HepG2 (cell line): ENCODE measurements around the gene ENTPD7. TPM values are rescaled to one million over a fixed set of nuclear protein-coding genes. Genes with fewer than 3 reads are reported as not detected.

ENCODE experiments used
- ATAC-seq: fragments of 200-7000 bp; cut with Tn5 transposase; 3 replicates; pipeline ENCODE4 v1.9.1; 2020; ENCODE audit warnings: mild to moderate bottlenecking, moderate library complexity
- Bru-seq: library from RNA; stranded (reverse); fragments of 400-500 nt; gene quantifications from one replicate; lab custom pipeline; 2021; lab: Mats Ljungman, UMichigan
- BruChase-seq, 2 experiments: library from RNA; stranded (reverse); fragments of 400-500 nt; gene quantifications; one replicate each; lab custom pipeline; 2021; lab: Mats Ljungman, UMichigan
- BruUV-seq: library from RNA; stranded (reverse); fragments of 400-500 nt; replicated peaks from 2 replicates; lab custom pipeline; 2021; lab: Mats Ljungman, UMichigan
- CTCF ChIA-PET: fragments of 300-600 bp; formaldehyde crosslinking; extraction: SDS; loops from one replicate; lab custom pipeline; 2021; ENCODE audit warnings: low total read pairs, inconsistent platforms, low intra/inter-chr PET ratio; lab: Yijun Ruan, JAX
- POLR2A ChIA-PET: fragments of 350-600 bp; sonication (Branson Sonifier 250); formaldehyde crosslinking; loops from one replicate; lab custom pipeline; 2020; ENCODE audit warnings: antibody characterized with exemption, inconsistent platforms; lab: Yijun Ruan, JAX
- DNase-seq: peaks from one replicate; pipeline ENCODE4 v3.0.0-alpha.2; 2015; ENCODE audit warnings: low spot score
- FAIRE-seq: peaks from 3 replicates; lab custom pipeline; 2011; peaks lifted over from hg19 to GRCh38; lab: Jason Lieb, UNC
- H2AFZ ChIP-seq: one replicate; pipeline ENCODE4 v1.6.1; 2011; ENCODE audit warnings: low read length, inconsistent platforms
- H3K27ac ChIP-seq: fragments of 300-600 bp; 3 replicates; pipeline ENCODE4 v1.8.0; 2011; ENCODE audit warnings: mixed run types, mild to moderate bottlenecking, mixed read lengths, low read length, inconsistent platforms; ENCODE audit not compliant: insufficient read depth; ENCODE audit errors: extremely low read length
- H3K27me3 ChIP-seq, 2 experiments: fragments of 200-600 bp in 1 of 2; 2 replicates in 1 of 2; 3 replicates in 1 of 2; pipeline versions ENCODE4 v1.6.0 to v1.8.0; 2011; ENCODE audit warnings: low read length in 2 of 2, mild to moderate bottlenecking in 2 of 2, moderate library complexity in 2 of 2, inconsistent platforms in 1 of 2; ENCODE audit not compliant: insufficient read depth in 2 of 2, control insufficient read depth in 1 of 2
- H3K36me3 ChIP-seq, 2 experiments: fragments of 200-600 bp in 1 of 2; replicated peaks in 1 of 2; 2 replicates in 1 of 2; 3 replicates in 1 of 2; pipeline versions ENCODE4 v1.5.1 to v1.8.0; 2011; ENCODE audit warnings: low read length in 2 of 2, inconsistent platforms in 1 of 2; ENCODE audit not compliant: insufficient read depth in 2 of 2, control insufficient read depth in 1 of 2
- H3K4me1 ChIP-seq: 2 replicates; pipeline ENCODE4 v1.5.1; 2012; ENCODE audit warnings: low read length, inconsistent platforms; ENCODE audit not compliant: insufficient read depth
- H3K4me2 ChIP-seq: 2 replicates; pipeline ENCODE4 v1.6.0; 2011; ENCODE audit warnings: low read depth, low read length, inconsistent platforms
- H3K4me3 ChIP-seq, 3 experiments: fragments of 200-600 bp in 1 of 3; sonication (generic), shearing (Covaris generic) in 1 of 3; replicated peaks in 1 of 3; 2 replicates each; pipeline ENCODE4 v1.5.1; 2011 to 2016; ENCODE audit warnings: low read length in 3 of 3, inconsistent platforms in 2 of 3, low read depth in 2 of 3, mild to moderate bottlenecking in 2 of 3, control low read depth in 1 of 3, mixed read lengths in 1 of 3; ENCODE audit not compliant: insufficient read depth in 1 of 3
- H3K79me2 ChIP-seq: one replicate; pipeline ENCODE4 v1.6.1; 2011; ENCODE audit warnings: low read length, inconsistent platforms; ENCODE audit not compliant: insufficient read depth
- H3K9ac ChIP-seq: 2 replicates; pipeline ENCODE4 v1.6.0; 2011; ENCODE audit warnings: mild to moderate bottlenecking, low read depth, low read length, inconsistent platforms; ENCODE audit not compliant: insufficient read depth
- H3K9me3 ChIP-seq: 2 replicates; pipeline ENCODE4 v1.5.1; 2012; ENCODE audit warnings: mild to moderate bottlenecking, low read length
- H4K20me1 ChIP-seq: 2 replicates; pipeline ENCODE4 v1.6.0; 2011; ENCODE audit warnings: inconsistent platforms, mild to moderate bottlenecking, low read length, moderate library complexity; ENCODE audit not compliant: insufficient read depth
- DMAP1 ChIP-seq: IDR thresholded peaks from 2 replicates; pipeline ENCODE4 v1.6.1; 2016
- MIXL1 ChIP-seq: IDR thresholded peaks from 2 replicates; pipeline ENCODE4 v1.6.1; 2016
- POGZ ChIP-seq: sonication (generic); formaldehyde crosslinking; IDR thresholded peaks from 2 replicates; pipeline ENCODE4 v1.4.0; 2020; ENCODE audit warnings: mild to moderate bottlenecking, missing genetic modification reagents
- SPEN ChIP-seq: sonication (generic); formaldehyde crosslinking; IDR thresholded peaks from 2 replicates; pipeline ENCODE4 v1.5.1; 2020; ENCODE audit warnings: low read depth, mild to moderate bottlenecking, missing genetic modification reagents
- ZBTB20 ChIP-seq: sonication (generic); formaldehyde crosslinking; IDR thresholded peaks from 2 replicates; pipeline ENCODE4 v1.8.1; 2023; ENCODE audit warnings: missing genetic modification reagents, low read depth, mild to moderate bottlenecking, borderline replicate concordance
- ZC3H4 ChIP-seq: sonication (generic); formaldehyde crosslinking; IDR thresholded peaks from 2 replicates; pipeline ENCODE4 v1.4.0; 2020; ENCODE audit warnings: missing genetic modification reagents, borderline replicate concordance
- ZNF766 ChIP-seq: sonication (generic); formaldehyde crosslinking; IDR thresholded peaks from 2 replicates; pipeline ENCODE4 v1.5.0; 2020; ENCODE audit warnings: missing genetic modification reagents, borderline replicate concordance
- ZNF781 ChIP-seq: sonication (generic); formaldehyde crosslinking; IDR thresholded peaks from 2 replicates; pipeline ENCODE4 v1.5.1; 2020; ENCODE audit warnings: borderline replicate concordance, mild to moderate bottlenecking, missing genetic modification reagents; ENCODE audit errors: not compliant biosample characterization
- ZSCAN21 ChIP-seq: sonication (generic); formaldehyde crosslinking; IDR thresholded peaks from 2 replicates; pipeline ENCODE4 v1.8.0; 2022; ENCODE audit warnings: mild to moderate bottlenecking, missing genetic modification reagents, moderate library complexity, borderline replicate concordance
- WGBS: methylation state at CpG from one replicate; pipeline ENCODE4 v1.1.6; 2017; ENCODE audit warnings: low lambda C conversion rate; 5-methylcytosine and 5-hydroxymethylcytosine counted together
- in situ Hi-C: cut with HindIII; loops from 2 replicates; pipeline ENCODE4 v1.10.0; 2017; ENCODE audit warnings: low pct_unique_long_range_greater_than_20kb; ENCODE audit not compliant: extremely low pct_ligation_motif_present
- intact Hi-C: fragments of 100-400 bp; cut with micrococcal nuclease; formaldehyde crosslinking; loops from one replicate; pipeline ENCODE4 v1.10.0; 2022; ENCODE audit not compliant: unreplicated experiment
- long read RNA-seq, 2 experiments: library from RNA in 1 of 2; library from polyadenylated mRNA in 1 of 2; stranded (forward) in 1 of 2; unstranded in 1 of 2; transcript quantifications; one replicate each; pipeline ENCODE4 v2.0.0, GENCODE V29; 2019 to 2022
- polyA minus RNA-seq, 3 experiments: library from RNA; depleted of rRNA, polyadenylated mRNA; stranded (reverse); fragments of >200 nt; gene quantifications; 2 replicates each; pipeline ENCODE4 v1.2.3, GENCODE V29; 2011; ENCODE audit warnings: low replicate concordance in 1 of 3
- polyA plus RNA-seq, 8 experiments: library from polyadenylated mRNA; depleted of rRNA in 3 of 8; stranded (reverse) in 7 of 8; unstranded in 1 of 8; fragments of >200 nt; fragmentation: Illumina TruSeq in 4 of 8; extraction: Trizol in 4 of 8; gene quantifications; 2 replicates each; pipeline versions ENCODE4 v1.2.1 to v1.2.3, GENCODE V29; 2011 to 2016; ENCODE audit warnings: low read depth in 4 of 8, missing spikeins in 1 of 8, mixed read lengths in 1 of 8; ENCODE audit not compliant: insufficient read depth in 1 of 8
- total RNA-seq, 5 experiments: library from RNA; depleted of rRNA; stranded (reverse); fragments of >200 nt; fragmentation: Illumina TruSeq; extraction: Trizol; gene quantifications; 2 replicates each; pipeline ENCODE4 v1.2.3, GENCODE V29; 2016; ENCODE audit warnings: low read depth in 1 of 5

Gene ENTPD7, protein sequence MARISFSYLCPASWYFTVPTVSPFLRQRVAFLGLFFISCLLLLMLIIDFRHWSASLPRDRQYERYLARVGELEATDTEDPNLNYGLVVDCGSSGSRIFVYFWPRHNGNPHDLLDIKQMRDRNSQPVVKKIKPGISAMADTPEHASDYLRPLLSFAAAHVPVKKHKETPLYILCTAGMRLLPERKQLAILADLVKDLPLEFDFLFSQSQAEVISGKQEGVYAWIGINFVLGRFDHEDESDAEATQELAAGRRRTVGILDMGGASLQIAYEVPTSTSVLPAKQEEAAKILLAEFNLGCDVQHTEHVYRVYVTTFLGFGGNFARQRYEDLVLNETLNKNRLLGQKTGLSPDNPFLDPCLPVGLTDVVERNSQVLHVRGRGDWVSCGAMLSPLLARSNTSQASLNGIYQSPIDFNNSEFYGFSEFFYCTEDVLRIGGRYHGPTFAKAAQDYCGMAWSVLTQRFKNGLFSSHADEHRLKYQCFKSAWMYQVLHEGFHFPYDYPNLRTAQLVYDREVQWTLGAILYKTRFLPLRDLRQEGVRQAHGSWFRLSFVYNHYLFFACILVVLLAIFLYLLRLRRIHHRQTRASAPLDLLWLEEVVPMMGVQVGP
- 35.5 and 36.5 TPM in 2 replicates for total RNA-seq (2016; rRNA removed; fragmentation: Illumina TruSeq; extraction: Trizol)
- 4.5 and 4.7 TPM in 2 replicates for total RNA-seq (2016; cell fraction: cytosol; rRNA removed; fragmentation: Illumina TruSeq; extraction: Trizol; ENCODE audit: low read depth)
- total RNA-seq (2016; cell fraction: insoluble cytoplasmic fraction; rRNA removed; fragmentation: Illumina TruSeq; extraction: Trizol): 34.0 and 36.0 TPM in 2 replicates
- 18.8 and 20.3 TPM in 2 replicates for total RNA-seq (2016; cell fraction: membrane; rRNA removed; fragmentation: Illumina TruSeq; extraction: Trizol)
- 40.3 and 45.2 TPM in 2 replicates for total RNA-seq (2016; cell fraction: nucleus; rRNA removed; fragmentation: Illumina TruSeq; extraction: Trizol)
- 6.6 and 7.6 TPM in 2 replicates for polyA plus RNA-seq (2011; rRNA removed)
- 5.6 and 6.1 TPM in 2 replicates for polyA plus RNA-seq (2011; cell fraction: cytosol; rRNA removed)
- polyA plus RNA-seq (2011; cell fraction: nucleus; rRNA removed): 3.0 and 3.3 TPM in 2 replicates
- 2.3 and 3.9 TPM in 2 replicates for polyA plus RNA-seq (2012)
- 1.8 and 2.5 TPM in 2 replicates for polyA plus RNA-seq (2016; cell fraction: cytosol; fragmentation: Illumina TruSeq; extraction: Trizol; ENCODE audit: low read depth)
- 14.9 TPM in 2 replicates for polyA plus RNA-seq (2016; cell fraction: insoluble cytoplasmic fraction; fragmentation: Illumina TruSeq; extraction: Trizol; ENCODE audit: low read depth)
- polyA plus RNA-seq (2016; cell fraction: membrane; fragmentation: Illumina TruSeq; extraction: Trizol; ENCODE audit: low read depth): 5.6 and 6.8 TPM in 2 replicates
- 18.8 and 19.6 TPM in 2 replicates for polyA plus RNA-seq (2016; cell fraction: nucleus; fragmentation: Illumina TruSeq; extraction: Trizol; ENCODE audit: insufficient read depth, low read depth)
- polyA minus RNA-seq (2011; rRNA and poly(A)+ RNA removed; ENCODE audit: low replicate concordance): 22.7 and 32.8 TPM in 2 replicates
- polyA minus RNA-seq (2011; cell fraction: cytosol; rRNA and poly(A)+ RNA removed): 12.3 and 14.5 TPM in 2 replicates
- 17.8 and 18.8 TPM in 2 replicates for polyA minus RNA-seq (2011; cell fraction: nucleus; rRNA and poly(A)+ RNA removed)
- Bru-seq, nascent RNA: percentile 84 among the genes with signal in this experiment
- percentile 82 among the genes with signal in this experiment for BruChase-seq, experiment 1, labeled RNA remaining after a 6-hour chase
- BruChase-seq, experiment 2, labeled RNA remaining after a 2-hour chase: percentile 84 among the genes with signal in this experiment
- long read RNA-seq, experiment 1, partial matches to known transcripts: 0 of 5 reads
- long read RNA-seq, experiment 1, other reads (novel, unspliced or antisense): 4 of 5 reads
- long read RNA-seq, experiment 2, partial matches to known transcripts: 5 of 10 reads
- long read RNA-seq, experiment 2, other reads (novel, unspliced or antisense): 2 of 10 reads

DNA sequence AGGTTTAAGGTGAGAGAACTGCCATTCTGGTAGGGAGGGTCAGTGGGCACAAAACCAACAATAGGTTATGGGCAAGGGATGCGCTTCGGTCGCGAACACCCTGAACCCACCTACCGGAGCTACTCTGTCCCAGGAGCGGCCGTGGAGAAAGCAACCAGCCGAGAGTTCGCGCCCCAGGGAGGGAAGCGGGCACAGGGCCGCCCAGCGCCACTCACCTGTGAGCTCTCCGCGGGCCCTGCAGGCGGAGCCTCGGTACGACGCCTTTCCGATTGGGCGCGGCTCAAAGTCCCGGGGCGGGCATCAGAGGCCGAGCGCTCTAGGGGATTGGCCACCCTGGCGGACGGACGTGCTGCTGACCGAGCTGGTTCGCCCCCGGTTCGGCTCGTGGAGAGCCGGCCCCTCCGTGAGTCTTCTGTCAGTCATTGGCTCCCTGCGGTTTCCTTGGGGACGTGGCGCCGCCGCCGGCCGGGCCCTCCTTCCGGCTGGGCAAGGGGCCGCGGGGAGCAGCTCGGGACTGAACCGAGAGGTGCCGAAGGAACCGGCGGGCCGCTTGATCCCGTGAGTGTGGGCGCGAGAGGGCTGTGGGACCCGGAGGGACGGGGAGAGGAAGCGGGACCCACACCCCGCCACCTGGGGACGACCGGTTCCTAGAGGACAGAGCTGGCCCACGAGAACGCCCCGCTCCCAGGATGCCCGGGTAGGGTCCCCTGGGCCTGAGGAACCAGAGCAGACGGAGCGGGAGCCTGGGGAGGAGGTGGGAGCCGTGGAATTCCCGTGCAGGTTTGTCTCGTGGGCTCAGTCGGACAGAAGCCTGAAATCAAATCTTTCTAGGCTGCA lies at the start of gene ENTPD7:
ENTPD7 (plus strand) TSS at position 479 of the 837 bp plus-strand sequence. CDS start 448 bp downstream, outside the sequence.
- intact Hi-C loops: loop anchor here (2.0 kb wide), 2 partner anchors 14 to 38 kb away; partner anchors contain the start of gene SLC25A28
- in situ Hi-C loops: no loop called here
- no peaks in the 10 kb centered on the region for H3K9me3 ChIP-seq
- WGBS: 2% methylated on average over 6 of the region's 71 CpGs
- ATAC-seq (peak; percentile 98), DNase-seq (peak; percentile 93), FAIRE-seq (peak; percentile 75)
- peaks cover 29% of the 10 kb centered on the region for H3K79me2 ChIP-seq
- peaks cover 49% of the 10 kb centered on the region for H3K4me1 ChIP-seq
- peaks cover 0 to 1% of the 10 kb centered on the region in 2 experiments; a peak in 2 of 5 replicates for H3K36me3 ChIP-seq
- H4K20me1 ChIP-seq: no peaks in the 10 kb centered on the region
- CTCF ChIA-PET: no interaction called here
- H3K4me2 ChIP-seq: peak within 1 kb of the TSS; percentile 92
- H2AFZ ChIP-seq: peak within 1 kb of the TSS; percentile 66
- no peaks in the 10 kb centered on the region; a peak in 1 of 5 replicates for H3K27me3 ChIP-seq
- POLR2A ChIA-PET: interaction anchor here (0.9 to 3.5 kb wide), 11 partner anchors 8 to 228 kb away, joined by 3 to 63 read pairs (median 8); partner anchors contain the start of genes ABCC2, COX15, CUTC and GOT1
- BruUV-seq: no TSS peak
- H3K27ac ChIP-seq: peak within 1 kb of the TSS; percentile 81
- peak within 1 kb of the TSS; percentile 88 for H3K9ac ChIP-seq
- H3K4me3 ChIP-seq: peak within 1 kb of the TSS; percentile 93 to 95 (median 93)
- TF ChIP-seq ZNF781 (CRISPR knock-in tag): no peak
- TF ChIP-seq MIXL1 (CRISPR knock-in tag): no peak
- 0 out of 2 replicates have a peak, but pooled peaks have one; percentile 57 for TF ChIP-seq DMAP1 (CRISPR knock-in tag)
- peak; percentile 54; the same call in 1 of the 2 replicates for TF ChIP-seq POGZ (CRISPR knock-in tag)
- peak; percentile 48; the same call in 1 of the 2 replicates for TF ChIP-seq ZSCAN21 (CRISPR knock-in tag)
- no peak for TF ChIP-seq ZC3H4 (CRISPR knock-in tag)
- TF ChIP-seq ZNF766: no peak
- TF ChIP-seq SPEN: peak; percentile 59; the same call in 1 of the 2 replicates
- TF ChIP-seq ZBTB20 (CRISPR knock-in tag): 0 out of 2 replicates have a peak, but pooled peaks have one; percentile 8
